PC-9 (cell line): ENCODE data around the gene RTEL1.

Experiments used
- EZH2 ChIP-seq: fragments of 200-600 bp; sonication (generic); IDR thresholded peaks from 2 replicates; pipeline ENCODE4 v1.8.0; 2017; ENCODE audit warnings: antibody characterized with exemption, low read depth
- TF ChIP-seq, protein P1 (sequence below): fragments of 200-600 bp; sonication (generic); conservative IDR thresholded peaks from 2 replicates; pipeline ENCODE4 v1.6.1; 2017; ENCODE audit warnings: mixed run types, antibody characterized with exemption, mild to moderate bottlenecking, moderate library complexity

DNA sequence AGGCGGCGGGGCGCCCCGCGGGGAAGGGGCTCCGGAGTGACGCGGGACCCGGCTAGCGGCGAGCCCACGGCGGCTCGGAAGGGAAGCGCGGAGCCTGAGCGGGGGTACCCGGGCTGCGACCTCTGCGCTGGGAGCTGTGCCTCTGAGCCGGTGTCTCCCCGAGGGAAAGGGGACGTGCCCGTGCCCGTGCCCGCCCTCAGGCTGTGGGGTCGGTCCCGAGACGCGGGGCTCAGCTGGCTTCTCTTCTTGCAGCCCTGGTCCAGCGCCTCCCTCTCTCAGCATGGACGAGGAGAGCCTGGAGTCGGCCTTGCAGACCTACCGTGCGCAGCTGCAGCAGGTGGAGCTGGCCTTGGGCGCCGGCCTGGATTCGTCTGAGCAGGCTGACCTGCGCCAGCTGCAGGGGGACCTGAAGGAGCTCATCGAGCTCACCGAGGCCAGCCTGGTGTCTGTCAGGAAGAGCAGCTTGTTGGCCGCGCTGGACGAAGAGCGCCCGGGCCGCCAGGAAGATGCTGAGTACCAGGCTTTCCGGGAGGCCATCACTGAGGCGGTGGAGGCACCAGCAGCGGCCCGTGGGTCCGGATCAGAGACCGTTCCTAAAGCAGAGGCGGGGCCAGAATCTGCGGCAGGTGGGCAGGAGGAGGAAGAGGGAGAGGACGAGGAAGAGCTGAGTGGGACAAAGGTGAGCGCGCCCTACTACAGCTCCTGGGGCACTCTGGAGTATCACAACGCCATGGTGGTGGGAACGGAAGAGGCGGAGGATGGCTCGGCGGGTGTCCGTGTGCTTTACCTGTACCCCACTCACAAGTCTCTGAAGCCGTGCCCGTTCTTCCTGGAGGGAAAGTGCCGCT is 50.4 kb downstream of the RTEL1 start:
- TF ChIP-seq, protein P1, sequence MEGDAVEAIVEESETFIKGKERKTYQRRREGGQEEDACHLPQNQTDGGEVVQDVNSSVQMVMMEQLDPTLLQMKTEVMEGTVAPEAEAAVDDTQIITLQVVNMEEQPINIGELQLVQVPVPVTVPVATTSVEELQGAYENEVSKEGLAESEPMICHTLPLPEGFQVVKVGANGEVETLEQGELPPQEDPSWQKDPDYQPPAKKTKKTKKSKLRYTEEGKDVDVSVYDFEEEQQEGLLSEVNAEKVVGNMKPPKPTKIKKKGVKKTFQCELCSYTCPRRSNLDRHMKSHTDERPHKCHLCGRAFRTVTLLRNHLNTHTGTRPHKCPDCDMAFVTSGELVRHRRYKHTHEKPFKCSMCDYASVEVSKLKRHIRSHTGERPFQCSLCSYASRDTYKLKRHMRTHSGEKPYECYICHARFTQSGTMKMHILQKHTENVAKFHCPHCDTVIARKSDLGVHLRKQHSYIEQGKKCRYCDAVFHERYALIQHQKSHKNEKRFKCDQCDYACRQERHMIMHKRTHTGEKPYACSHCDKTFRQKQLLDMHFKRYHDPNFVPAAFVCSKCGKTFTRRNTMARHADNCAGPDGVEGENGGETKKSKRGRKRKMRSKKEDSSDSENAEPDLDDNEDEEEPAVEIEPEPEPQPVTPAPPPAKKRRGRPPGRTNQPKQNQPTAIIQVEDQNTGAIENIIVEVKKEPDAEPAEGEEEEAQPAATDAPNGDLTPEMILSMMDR: no peak
- no peak for TF ChIP-seq EZH2
